ENCODE results near the gene GABRE.

GRCh38 chrX:151973060-151973661 is 1.3 kb downstream of the GABRE start:
- TF ChIP-seq, protein P1, sequence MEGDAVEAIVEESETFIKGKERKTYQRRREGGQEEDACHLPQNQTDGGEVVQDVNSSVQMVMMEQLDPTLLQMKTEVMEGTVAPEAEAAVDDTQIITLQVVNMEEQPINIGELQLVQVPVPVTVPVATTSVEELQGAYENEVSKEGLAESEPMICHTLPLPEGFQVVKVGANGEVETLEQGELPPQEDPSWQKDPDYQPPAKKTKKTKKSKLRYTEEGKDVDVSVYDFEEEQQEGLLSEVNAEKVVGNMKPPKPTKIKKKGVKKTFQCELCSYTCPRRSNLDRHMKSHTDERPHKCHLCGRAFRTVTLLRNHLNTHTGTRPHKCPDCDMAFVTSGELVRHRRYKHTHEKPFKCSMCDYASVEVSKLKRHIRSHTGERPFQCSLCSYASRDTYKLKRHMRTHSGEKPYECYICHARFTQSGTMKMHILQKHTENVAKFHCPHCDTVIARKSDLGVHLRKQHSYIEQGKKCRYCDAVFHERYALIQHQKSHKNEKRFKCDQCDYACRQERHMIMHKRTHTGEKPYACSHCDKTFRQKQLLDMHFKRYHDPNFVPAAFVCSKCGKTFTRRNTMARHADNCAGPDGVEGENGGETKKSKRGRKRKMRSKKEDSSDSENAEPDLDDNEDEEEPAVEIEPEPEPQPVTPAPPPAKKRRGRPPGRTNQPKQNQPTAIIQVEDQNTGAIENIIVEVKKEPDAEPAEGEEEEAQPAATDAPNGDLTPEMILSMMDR (IDR thresholded peaks at IDR 0.05), result no peak
- TF ChIP-seq POLR2A (IDR thresholded peaks at IDR 0.05) (no peak), POLR2AphosphoS5 (IDR thresholded peaks at IDR 0.05) (no peak)
